Erythroblast (primary cell): Measurements from ENCODE around the gene LGR6.
"Not testable (repeated sequence)": the region's sequence is repeated elsewhere in the genome, so short reads cannot be mapped to it uniquely, and the experiment has no call there.

Experiments used
- DNase-seq, 2 experiments: peaks; one replicate each; lab custom pipeline; 2025; lab: John Stamatoyannopoulos, UW
- GATA1 ChIP-seq: IDR thresholded peaks from 2 replicates; pipeline ENCODE4 v1.6.1; 2011; ENCODE audit warnings: low read depth, mild to moderate bottlenecking, control low read depth, low read length, moderate library complexity
- POLR2A ChIP-seq: IDR thresholded peaks from 2 replicates; pipeline ENCODE4 v1.6.1; 2011; ENCODE audit warnings: mild to moderate bottlenecking, low read length

The LGR6 gene

DNA sequence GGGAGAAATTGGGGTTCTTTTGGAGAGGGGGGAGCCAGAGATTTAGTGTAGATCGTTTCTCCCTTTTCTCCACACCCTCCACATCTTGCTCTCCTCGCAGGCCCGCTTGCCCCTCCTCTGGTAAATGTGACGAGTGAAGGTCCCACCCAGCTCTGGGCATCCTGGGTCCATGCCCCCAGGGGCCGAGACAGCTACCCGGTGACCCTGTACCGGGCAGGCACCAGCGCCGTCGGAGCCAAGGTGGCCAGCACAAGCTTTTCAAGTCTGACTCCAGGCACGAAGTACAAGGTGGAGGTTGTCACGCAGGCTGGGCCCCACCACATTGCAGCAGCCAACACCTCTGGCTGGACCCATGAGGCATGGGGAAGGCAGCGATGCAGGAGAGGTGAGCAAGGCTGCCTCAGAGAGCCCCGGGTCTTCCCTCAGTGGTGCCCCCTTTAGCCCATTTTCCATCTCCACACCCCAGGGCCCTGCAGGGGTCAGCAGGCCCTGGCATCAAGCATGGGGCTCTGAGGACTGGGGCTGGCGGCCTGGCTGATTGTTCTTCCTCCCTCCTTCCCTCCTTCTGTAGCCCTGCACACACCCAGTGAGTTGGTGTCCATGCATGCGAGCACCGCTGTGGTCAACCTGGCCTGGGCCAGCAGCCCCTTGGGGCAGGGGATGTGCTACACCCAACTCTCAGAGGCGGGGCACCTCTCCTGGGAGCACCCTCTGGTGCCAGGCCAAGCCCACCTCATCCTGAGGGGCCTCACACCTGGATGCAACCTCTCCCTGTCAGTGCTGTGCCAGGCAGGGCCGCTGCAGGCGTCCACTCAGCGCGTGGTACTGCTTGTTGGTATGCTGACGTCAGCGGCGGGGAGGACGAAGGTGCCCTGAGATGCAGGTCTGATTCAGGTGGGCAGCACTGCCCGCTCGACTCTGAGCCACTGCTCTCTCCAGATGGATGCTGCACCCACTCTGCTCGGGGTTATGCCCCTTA, 16.4 kb upstream of the LGR6 start:
- no peak for DNase-seq
- TF ChIP-seq POLR2A (no peak), GATA1 (no peak)

DNA sequence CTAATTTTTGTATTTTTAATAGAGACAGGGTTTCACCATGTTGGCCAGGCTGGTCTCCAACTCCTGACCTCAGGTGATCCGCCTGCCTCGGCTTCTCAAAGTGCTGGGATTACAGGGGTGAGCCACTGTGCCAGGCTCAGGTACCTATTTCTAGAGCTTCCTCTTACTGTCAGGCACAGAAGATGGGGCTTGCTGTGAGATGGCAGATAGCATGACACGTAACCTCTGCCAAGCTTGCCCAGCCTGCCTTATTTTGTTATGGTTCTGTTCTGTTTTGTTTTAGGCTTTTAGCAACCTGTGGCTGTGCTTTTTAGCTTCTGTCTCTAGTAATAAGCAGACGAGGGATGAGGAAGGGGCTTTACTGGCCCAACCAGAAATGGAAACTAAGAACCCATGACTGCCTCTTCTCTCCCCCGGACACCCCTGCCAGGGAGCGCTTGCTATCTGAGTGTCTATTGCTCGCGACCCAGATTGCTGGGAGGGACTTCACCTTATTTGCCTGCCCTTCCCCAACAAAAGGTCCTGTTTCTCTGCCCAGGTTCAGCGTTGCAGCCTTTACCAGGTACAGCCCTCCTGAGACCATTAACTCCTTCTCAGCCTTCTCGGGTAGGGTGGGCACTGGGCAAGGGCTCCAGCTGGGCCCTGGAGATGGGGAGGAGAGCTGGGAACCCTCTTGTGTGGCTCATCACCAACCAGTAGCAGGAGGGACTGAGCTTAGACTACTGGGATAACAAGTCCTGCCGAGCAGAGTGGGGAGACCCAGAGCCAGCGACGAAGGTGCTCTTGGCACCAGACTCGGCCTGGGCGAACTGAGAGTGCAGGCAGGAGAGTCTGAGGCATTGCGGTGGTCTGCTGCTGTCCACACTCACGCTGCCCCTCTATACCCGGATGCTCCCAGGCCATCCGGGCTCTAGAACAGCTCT, 13.5 kb upstream of the LGR6 start:
- no peak for TF ChIP-seq GATA1
- no peak for TF ChIP-seq POLR2A

DNA sequence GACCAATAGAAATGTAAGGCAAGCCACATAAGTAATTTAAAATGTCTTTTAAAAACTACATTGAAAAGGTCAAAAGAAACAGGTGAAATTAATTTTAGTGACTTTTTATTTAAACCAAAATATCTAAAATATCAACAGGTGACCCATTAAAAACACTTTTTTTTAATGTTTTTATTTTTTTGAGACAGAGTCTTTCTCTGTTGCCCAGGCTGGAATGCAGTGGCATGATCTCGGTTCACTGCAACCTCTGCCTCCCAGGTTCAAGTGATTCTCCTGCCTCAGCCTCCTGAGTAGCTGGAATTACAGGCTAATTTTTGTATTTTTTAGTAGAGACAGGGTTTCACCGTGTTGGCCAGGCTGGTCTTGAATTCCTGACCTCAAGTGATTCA, 12.9 kb upstream of the LGR6 start:
- not testable (repeated sequence) for DNase-seq

More for the DNA sequence above, 13.5 kb upstream of the LGR6 start:
- DNase-seq = no peak

DNA sequence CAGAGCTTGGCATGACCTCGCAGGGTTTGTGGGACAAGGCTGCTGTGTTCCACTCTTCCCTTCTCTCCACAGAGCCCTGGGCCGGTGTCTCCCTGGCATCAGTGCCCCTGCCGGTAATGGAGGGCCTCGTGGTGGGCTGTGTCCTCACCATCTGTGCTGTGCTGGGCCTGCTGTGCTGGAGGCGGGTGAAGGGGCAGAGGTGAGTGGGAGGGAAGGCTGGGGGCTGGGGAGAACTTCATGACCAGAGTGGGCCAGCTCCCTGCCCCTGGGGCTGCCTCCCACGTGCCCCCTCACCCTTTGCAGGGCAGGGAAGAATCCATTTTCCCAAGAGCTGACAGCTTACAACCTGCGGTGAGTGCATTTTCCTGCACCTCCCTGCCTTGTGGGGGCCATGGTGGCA, 12.0 kb upstream of the LGR6 start:
- no peak for TF ChIP-seq POLR2A
- no peak for TF ChIP-seq GATA1
- DNase-seq = no peak

DNA sequence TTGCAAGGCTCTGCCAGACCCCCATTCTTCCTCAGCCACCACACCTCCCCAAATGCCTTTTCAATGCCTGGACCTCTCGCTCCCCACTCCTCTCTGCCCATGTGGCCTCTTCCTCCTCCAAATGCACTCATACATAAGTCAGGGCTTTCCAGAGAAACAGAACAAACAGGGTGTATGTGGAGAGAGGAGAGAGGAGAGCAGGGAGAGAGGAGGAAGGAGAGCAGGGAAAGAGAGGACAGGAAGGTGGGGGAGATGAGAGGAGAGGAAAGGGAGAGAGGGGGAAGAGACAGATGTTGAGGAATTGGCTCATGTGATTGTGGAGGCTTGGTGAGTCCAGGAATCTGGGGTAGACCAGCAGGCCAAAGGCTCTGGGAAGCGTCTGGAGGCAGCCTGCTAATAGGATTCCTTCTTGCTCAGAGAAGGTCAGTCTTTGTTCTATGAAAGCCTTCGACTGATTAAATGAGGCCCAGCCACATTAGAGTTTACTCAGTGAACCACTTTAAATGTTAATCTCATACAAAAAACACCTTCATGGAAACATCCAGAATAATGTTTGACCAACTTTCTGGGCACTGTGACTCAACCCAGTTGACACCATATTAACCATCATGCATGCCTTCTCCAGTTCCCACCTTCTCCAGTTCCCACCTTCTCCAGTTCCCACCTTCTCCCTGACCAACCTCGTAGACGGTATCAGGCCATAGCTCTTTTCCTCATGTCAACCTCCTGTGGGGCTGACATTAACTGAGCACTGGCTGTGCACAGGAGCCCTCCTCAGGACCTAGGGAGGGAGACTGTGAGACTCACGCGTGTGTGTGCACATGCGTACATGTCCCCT, 11.3 kb upstream of the LGR6 start:
- no peak for DNase-seq
- TF ChIP-seq POLR2A (no peak), GATA1 (no peak)

DNA sequence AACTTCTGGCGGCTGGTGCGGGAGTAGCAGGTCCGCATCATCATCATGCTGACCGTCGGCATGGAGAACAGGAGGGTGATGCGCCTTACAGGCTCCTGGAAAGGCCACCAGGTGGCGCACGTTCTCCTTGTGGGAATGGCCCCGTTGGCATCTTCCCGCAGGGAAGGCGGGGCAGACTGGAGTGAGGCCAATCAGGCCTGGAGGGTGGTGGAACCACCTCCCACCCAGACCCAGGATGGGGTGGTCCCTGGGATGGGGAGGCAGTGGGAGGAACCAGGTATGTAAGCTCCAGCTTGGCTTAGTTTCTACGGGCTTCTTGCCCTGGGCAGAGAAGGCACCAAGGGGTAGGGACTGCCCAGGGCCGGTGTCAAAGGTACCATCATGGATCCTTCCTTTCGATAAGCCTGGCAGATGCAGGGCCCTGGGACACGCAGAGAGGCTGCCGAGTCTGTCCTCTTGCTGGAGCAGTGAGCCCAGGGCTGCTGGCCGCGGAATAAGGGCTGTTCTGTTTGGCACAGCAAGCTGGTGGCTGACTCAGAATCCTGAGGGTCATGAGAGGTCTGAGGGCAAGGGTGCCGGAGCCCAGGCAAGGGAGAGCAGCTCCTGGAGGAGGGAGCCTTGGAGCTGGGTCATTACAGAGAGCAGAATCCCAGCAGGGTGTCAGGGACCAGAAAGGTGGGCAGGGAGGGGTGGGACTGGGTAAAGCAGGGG, 8.7 kb upstream of the LGR6 start:
- TF ChIP-seq GATA1 = no peak
- no peak for TF ChIP-seq POLR2A
- DNase-seq = peak; percentile 69 to 79

DNA sequence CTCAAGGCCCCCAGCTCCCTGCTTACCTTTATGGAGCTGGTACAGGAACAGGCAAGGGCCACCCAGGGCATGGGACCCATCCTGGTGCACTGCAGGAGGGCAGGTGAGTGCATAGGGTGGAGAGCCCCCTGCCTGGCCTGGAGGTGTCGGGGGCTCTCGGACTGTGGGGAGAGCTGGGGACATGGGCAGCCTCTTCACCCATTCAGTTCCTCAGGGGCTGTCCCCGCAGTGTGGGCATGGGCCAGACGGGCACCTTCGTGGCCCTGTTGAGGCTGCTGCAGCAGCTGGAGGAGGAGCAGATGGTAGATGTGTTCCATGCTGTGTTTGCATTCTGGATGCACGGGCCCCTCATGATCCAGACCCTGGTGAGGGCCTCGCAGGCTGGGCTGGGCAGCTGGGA, 7.3 kb upstream of the LGR6 start:
- no peak for DNase-seq
- no peak for TF ChIP-seq GATA1
- no peak for TF ChIP-seq POLR2A

DNA sequence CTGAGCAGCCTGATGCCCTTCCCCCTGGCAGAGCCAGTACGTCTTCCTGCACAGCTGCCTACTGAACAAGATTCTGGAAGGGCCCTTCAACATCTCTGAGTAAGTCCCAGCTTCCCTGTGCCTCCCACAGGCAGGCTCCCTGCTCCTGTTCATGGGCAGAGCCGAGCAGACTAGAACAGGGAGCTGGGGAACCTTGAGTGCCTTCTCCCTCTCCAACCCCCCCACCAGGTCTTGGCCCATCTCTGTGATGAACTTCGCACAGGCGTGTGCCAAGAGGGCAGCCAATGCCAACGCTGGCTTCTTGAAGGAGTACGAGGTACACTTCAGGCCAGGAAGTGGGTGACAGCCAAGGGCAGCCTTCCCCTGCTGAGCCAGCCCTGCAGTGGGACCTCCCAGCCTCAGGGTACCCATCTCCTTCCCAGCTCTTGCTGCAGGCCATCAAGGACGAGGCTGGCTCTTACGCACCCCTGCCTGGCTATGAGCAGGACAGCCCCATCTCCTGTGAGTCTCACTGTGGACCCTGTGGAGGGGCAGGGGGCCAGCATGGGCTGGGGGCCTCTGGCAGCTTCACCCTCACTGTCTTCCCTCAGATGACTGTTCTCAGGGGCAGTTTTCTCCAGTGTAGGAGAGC, 6.4 kb upstream of the LGR6 start:
- TF ChIP-seq POLR2A (no peak), GATA1 (no peak)
- no peak for DNase-seq

DNA sequence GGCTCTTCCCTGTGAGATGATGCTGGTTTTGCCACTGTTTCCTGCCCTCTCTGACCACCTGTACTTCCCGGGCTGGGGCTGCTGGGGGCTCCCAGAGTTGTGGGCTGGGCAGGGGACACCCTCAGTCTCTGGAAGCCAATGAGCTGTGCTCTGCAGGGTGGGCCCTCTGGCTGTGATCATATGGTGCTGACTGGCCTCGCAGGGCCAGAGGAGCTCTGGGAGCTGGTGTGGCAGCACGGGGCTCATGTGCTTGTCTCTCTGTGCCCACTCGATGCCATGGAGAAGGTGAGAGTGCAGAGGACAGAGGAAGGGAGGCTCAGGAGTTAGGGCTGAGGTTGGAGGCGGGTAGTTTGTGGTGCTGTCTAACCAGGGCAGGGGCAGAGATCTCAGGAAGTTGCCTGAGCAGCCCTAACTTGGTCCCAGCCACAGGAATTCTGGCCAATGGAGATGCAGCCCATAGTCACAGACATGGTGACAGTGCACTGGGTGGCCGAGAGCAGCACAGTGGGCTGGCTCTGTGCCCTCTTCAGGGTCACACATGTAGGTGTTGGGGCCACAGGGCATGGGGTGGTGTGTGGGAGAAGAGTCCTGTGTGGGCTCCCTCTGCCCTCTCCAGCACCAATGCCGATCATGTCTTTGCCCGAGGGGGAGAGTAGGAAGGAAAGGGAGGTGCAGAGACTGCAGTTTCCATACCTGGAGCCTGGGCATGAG, 5.7 kb upstream of the LGR6 start:
- DNase-seq = no peak

DNA sequence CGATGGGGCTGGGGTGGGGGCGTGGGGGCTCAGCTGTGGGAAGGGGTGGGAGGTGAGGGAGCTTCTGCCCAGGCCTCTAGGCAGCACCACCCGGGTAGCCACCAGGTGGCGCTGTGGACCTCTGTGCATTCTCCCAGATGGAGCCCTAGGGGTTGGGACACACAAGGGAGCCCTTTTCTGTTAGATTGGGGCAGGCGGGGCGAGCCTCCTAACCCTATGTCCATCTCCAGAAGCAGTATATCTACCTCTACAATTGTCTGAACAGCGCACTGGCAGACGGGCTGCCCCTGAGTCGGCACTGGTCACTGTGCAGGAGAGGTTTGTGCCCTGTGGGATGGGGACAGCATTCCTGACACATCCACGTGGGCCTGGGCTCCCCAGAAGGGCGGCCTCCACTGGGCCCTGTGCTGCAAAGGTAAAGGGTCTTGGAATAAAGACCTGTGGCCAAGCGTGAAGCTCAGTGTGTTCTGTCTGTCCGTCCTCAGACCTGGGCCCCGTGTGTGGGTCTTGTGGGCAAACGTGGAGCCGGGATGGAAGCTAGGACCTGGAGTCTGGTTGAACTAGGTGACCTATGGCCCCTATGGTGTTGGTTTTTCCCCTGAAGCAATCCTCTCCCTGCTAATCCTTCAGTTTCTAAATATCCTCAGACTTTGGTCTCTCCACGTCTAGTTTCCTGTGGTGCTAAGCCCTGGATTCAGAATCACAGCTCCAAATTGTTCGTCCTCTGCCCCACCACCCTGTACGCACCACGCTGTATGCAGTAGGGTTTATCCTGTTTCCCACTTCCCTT, 4.4 kb upstream of the LGR6 start:
- no peak for TF ChIP-seq GATA1
- TF ChIP-seq POLR2A = no peak
- DNase-seq = peak; percentile 62 to 82

More for the DNA sequence above, 5.7 kb upstream of the LGR6 start:
- no peak for TF ChIP-seq POLR2A
- no peak for TF ChIP-seq GATA1

DNA sequence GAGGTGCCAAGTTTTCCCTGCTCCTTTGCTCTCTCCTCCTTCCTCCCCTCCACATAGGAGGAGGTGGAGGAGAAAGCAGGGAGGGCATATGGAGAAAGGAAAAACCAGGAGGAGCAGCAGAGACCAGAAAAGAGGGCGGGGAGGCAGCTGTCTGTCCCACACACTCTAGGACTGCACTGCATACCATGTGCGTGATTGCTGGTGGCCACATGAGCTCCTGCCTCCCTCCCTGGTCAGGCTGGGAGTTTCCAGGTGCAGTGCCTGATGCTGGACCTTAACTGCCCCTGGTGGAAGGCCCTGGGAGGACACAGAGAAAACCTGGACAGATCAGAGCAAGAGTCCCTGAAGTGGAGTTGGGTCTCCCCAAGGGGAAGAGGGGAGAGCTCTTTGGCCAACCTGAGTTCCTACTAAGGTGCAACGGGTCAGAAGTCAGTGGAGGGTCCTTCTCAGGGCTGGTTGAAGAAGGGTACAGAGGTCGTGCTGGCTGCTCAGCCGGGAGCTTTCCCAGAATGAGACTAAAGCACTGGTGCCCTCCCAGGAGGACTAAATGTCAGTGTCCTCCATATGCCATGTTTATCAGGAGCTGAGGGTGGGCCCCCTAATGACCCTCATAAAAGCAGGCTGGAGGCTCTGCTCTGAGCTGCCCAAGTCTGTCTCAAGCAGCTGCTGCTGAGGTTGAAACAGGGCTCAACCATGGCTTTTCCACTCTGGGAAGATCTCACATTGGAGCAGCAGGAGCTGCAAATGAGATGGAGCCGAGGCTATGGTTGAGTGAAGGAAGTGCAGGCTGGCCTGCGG, 3.5 kb upstream of the LGR6 start:
- TF ChIP-seq GATA1 = no peak
- TF ChIP-seq POLR2A = no peak
- DNase-seq = no peak

DNA sequence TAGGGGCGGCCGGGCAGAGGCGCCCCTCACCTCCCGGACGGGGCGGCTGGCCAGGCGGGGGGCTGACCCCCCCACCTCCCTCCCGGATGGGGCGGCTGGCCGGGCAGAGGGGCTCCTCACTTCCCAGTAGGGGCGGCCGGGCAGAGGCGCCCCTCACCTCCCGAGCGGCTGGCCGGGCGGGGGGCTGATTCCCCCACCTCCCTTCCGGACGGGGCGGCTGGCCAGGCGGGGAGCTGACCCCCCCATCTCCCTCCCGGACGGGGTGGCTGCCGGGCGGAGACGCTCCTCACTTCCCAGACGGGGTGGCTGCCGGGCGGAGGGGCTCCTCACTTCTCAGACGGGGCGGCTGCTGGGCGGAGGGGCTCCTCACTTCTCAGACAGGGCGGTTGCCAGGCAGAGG, 2.2 kb upstream of the LGR6 start:
- DNase-seq = not testable (repeated sequence)
